A673 (cell line): Measurements from ENCODE around the gene SLC8A3. TPM values are rescaled to one million over a fixed set of nuclear protein-coding genes. Genes with fewer than 3 reads are reported as not detected.
A peak's percentile ranks its signal among the peaks of the same experiment; 100 is the strongest.

Source experiments
- BruUV-seq: library from RNA; stranded (reverse); fragments of 400-500 nt; replicated peaks from 2 replicates; lab custom pipeline; 2021; lab: Mats Ljungman, UMichigan
- CTCF ChIA-PET: fragments of 300-600 bp; sonication (Branson Sonifier 250); formaldehyde crosslinking; loops from one replicate; lab custom pipeline; 2022; ENCODE audit warnings: antibody characterized with exemption; lab: Charles Lee
- POLR2A ChIA-PET: fragments of 300-600 bp; sonication (Branson Sonifier 250); formaldehyde crosslinking; loops from one replicate; lab custom pipeline; 2022; ENCODE audit warnings: antibody characterized with exemption; ENCODE audit not compliant: low non-redundant PET; lab: Charles Lee
- DNase-seq: peaks from one replicate; pipeline ENCODE4 v3.0.0-alpha.2; 2015; ENCODE audit warnings: low spot score
- H3K27ac ChIP-seq: fragments of 200-600 bp; sonication (generic); 2 replicates; pipeline ENCODE4 v1.5.1; 2016; ENCODE audit warnings: mixed run types, low read depth, mild to moderate bottlenecking, mixed read lengths, antibody characterized with exemption, low read length; ENCODE audit not compliant: poor library complexity, severe bottlenecking
- H3K27me3 ChIP-seq: fragments of 200-600 bp; sonication (generic); replicated peaks from 2 replicates; pipeline ENCODE4 v1.6.1; 2017; ENCODE audit warnings: mixed run types, low read depth, mild to moderate bottlenecking, mixed read lengths, antibody characterized with exemption, low read length; ENCODE audit not compliant: insufficient read depth, poor library complexity
- H3K36me3 ChIP-seq: fragments of 200-600 bp; sonication (generic); 2 replicates; pipeline ENCODE4 v1.6.1; 2016; ENCODE audit warnings: mixed run types, mild to moderate bottlenecking, mixed read lengths, antibody characterized with exemption, low read length; ENCODE audit not compliant: insufficient read depth, poor library complexity, severe bottlenecking
- H3K4me1 ChIP-seq: fragments of 200-600 bp; sonication (generic); 2 replicates; pipeline ENCODE4 v1.6.1; 2017; ENCODE audit warnings: mixed run types, mild to moderate bottlenecking, mixed read lengths, antibody characterized with exemption, low read length; ENCODE audit not compliant: insufficient read depth, poor library complexity, severe bottlenecking
- H3K4me3 ChIP-seq: fragments of 200-600 bp; sonication (generic); 2 replicates; pipeline ENCODE4 v1.5.1; 2016; ENCODE audit warnings: low read depth, mixed run types, mild to moderate bottlenecking, mixed read lengths, low read length; ENCODE audit not compliant: poor library complexity, severe bottlenecking
- H3K9me3 ChIP-seq: fragments of 200-600 bp; sonication (generic); 2 replicates; pipeline ENCODE4 v1.6.1; 2016; ENCODE audit warnings: mixed run types, low read depth, mild to moderate bottlenecking, mixed read lengths, antibody characterized with exemption, low read length; ENCODE audit not compliant: poor library complexity, severe bottlenecking
- EZH2 ChIP-seq: fragments of 200-600 bp; sonication (generic); IDR thresholded peaks from 2 replicates; pipeline ENCODE4 v1.6.1; 2017; ENCODE audit warnings: borderline replicate concordance, low read depth, mild to moderate bottlenecking, mixed read lengths, antibody characterized with exemption, low read length; ENCODE audit not compliant: poor library complexity, severe bottlenecking
- intact Hi-C: fragments of 100-400 bp; cut with micrococcal nuclease; formaldehyde crosslinking; loops from one replicate; pipeline ENCODE4 v1.10.0; 2022; ENCODE audit not compliant: unreplicated experiment
- total RNA-seq: library from RNA; stranded (reverse); gene quantifications from 2 replicates; pipeline ENCODE4 v1.2.3, GENCODE V29; 2021
- TF ChIP-seq, protein P1 (sequence below): fragments of 300-800, 200-600 bp; sonication (generic); conservative IDR thresholded peaks from 2 replicates; pipeline ENCODE4 v1.5.1; 2017; ENCODE audit warnings: low read depth, mild to moderate bottlenecking, antibody characterized with exemption, low read length, moderate library complexity, mixed read lengths

SLC8A3 gene
- total RNA-seq, 1 experiment from 2014 or later, result not detected

DNA sequence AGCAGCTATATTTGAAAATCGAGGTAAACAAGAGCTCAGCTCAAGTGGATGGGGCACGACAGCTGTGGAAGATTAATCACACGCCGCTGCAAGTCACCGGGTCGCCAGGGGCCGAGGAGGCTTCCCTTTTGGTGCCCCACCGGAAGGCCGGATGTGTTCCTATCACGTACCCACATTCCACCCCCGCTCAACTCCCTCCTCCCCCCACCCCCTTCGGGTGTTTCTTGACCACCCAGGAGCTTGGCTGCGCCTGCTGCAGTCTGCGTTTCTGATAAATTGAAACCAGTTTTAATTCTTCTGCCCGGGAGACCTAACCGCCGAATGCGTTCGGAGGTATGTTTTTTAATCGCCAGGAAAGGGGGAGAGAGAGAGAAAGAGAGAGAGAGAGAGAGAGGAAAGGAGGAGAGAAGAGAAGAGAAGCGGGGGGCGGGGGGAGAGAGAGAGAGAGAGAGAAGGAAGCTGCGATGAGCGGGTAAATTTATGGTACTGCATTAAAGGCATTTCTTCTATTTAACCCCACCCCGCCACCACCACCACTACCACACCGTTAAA is 1.8 kb downstream of the SLC8A3 start:
- Histone ChIP-seq H3K27ac (no peak overlapping the region), H3K4me1 (peaks cover 11% of the 10 kb centered on the region), H3K4me3 (peak overlapping the region; percentile 34), H3K9me3 (no peaks in the 10 kb centered on the region), H3K27me3 (peaks cover 88% of the 10 kb centered on the region), H3K36me3 (no peaks in the 10 kb centered on the region)
- peak; percentile 11 for DNase-seq
- TF ChIP-seq, protein P1, sequence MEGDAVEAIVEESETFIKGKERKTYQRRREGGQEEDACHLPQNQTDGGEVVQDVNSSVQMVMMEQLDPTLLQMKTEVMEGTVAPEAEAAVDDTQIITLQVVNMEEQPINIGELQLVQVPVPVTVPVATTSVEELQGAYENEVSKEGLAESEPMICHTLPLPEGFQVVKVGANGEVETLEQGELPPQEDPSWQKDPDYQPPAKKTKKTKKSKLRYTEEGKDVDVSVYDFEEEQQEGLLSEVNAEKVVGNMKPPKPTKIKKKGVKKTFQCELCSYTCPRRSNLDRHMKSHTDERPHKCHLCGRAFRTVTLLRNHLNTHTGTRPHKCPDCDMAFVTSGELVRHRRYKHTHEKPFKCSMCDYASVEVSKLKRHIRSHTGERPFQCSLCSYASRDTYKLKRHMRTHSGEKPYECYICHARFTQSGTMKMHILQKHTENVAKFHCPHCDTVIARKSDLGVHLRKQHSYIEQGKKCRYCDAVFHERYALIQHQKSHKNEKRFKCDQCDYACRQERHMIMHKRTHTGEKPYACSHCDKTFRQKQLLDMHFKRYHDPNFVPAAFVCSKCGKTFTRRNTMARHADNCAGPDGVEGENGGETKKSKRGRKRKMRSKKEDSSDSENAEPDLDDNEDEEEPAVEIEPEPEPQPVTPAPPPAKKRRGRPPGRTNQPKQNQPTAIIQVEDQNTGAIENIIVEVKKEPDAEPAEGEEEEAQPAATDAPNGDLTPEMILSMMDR, result no peak
- TF ChIP-seq EZH2, result no peak
- intact Hi-C loops, result no loop called here
- no TSS peak for BruUV-seq
- POLR2A ChIA-PET, result no interaction called here
- CTCF ChIA-PET, result interaction anchor here (0.6 kb wide), 1 partner anchor 159 kb away, joined by 6 read pairs; no protein-coding TSS in a partner anchor

- DNase-seq, result no peak
- Histone ChIP-seq H3K4me1 (peaks cover 11% of the 10 kb centered on the region), H3K4me3 (no peak overlapping the region), H3K27me3 (peaks cover 68% of the 10 kb centered on the region), H3K27ac (no peak overlapping the region), H3K9me3 (no peaks in the 10 kb centered on the region), H3K36me3 (no peaks in the 10 kb centered on the region)
- TF ChIP-seq, protein P1, result no peak
- no peak for TF ChIP-seq EZH2
- POLR2A ChIA-PET, result no interaction called here
- BruUV-seq, result no TSS peak
- intact Hi-C loops, result no loop called here
- CTCF ChIA-PET, result no interaction called here
Measured at GRCh38 chr14:70183991-70184390, 4.8 kb downstream of the SLC8A3 start.

- ChIA-PET CTCF (no interaction called here), POLR2A (no interaction called here)
- BruUV-seq, result no TSS peak
Measured at GRCh38 chr14:70181276-70181675, 7.5 kb downstream of the SLC8A3 start.

More at GRCh38 chr14:70181276-70181675, 7.5 kb downstream of the SLC8A3 start:
- Histone ChIP-seq H3K9me3 (no peaks in the 10 kb centered on the region), H3K27me3 (peaks cover 50% of the 10 kb centered on the region), H3K4me1 (no peaks in the 10 kb centered on the region), H3K27ac (no peak overlapping the region), H3K36me3 (no peaks in the 10 kb centered on the region), H3K4me3 (no peak overlapping the region)
- DNase-seq, result peak; percentile 35
- intact Hi-C loops, result no loop called here
- TF ChIP-seq, protein P1, result no peak
- TF ChIP-seq EZH2, result no peak
